ENCODE data around the gene TANC1.

- TF ChIP-seq CTCF (conservative IDR thresholded peaks at IDR 0.05; ENCODE audit: low read depth in 2 of 2) (no peak), POLR2AphosphoS5 (IDR thresholded peaks at IDR 0.05; ENCODE audit: low read depth) (no peak), EZH2 (IDR thresholded peaks at IDR 0.05; ENCODE audit: low read depth, unreplicated experiment) (no peak), EZH2phosphoT487 (IDR thresholded peaks at IDR 0.05; ENCODE audit: unreplicated experiment) (no peak), REST (IDR thresholded peaks at IDR 0.05; ENCODE audit: unreplicated experiment) (no peak), JUNB (IDR thresholded peaks at IDR 0.05; ENCODE audit: unreplicated experiment) (no peak), ZNF114 (CRISPR knock-in tag; IDR thresholded peaks at IDR 0.05) (no peak), CREB1 (CRISPR knock-in tag; IDR thresholded peaks at IDR 0.05; ENCODE audit: low read depth) (no peak), ETS1 (IDR thresholded peaks at IDR 0.05) (no peak)
Measured at GRCh38 chr2:159030674-159031380, 62.4 kb downstream of the TANC1 start.
